ENCODE measurements around the gene NEUROD1. TPM values are rescaled to one million over a fixed set of nuclear protein-coding genes. Genes with fewer than 3 reads are reported as not detected.
"Not testable (repeated sequence)": the region's sequence is repeated elsewhere in the genome, so short reads cannot be mapped to it uniquely, and the experiment has no call there.

Gene NEUROD1
- total and polyA plus RNA-seq, 9 donors: not detected

- Histone ChIP-seq H3K36me3 (no peaks in the 10 kb centered on the region), H3K27me3 (no peaks in the 10 kb centered on the region), H3K9me3 (no peaks in the 10 kb centered on the region), H3K4me1 (ENCODE audit: insufficient read depth) (no peaks in the 10 kb centered on the region), H3K4me3 (no peak overlapping the region), H3K27ac (no peak overlapping the region)
- 0% methylated on average over 2 of the region's 2 CpGs for WGBS, 3 donors
- TF ChIP-seq POLR2A (IDR thresholded peaks at IDR 0.05) (no peak), CTCF (IDR thresholded peaks at IDR 0.05) (no peak), EP300 (IDR thresholded peaks at IDR 0.05) (no peak)
- DNase-seq: peak; percentile 17 to 39 (median 28)
- intact Hi-C loops (cut with DNase I): no loop called here
These were observed 34.8 kb upstream of the NEUROD1 start for GRCh38 chr2:181715033-181715630.

GRCh38 chr2:181711051-181711450 is 30.7 kb upstream of the NEUROD1 start:
- DNase-seq; H3K4me3 ChIP-seq; intact Hi-C loops (cut with DNase I); H3K9me3 ChIP-seq; H3K36me3 ChIP-seq; H3K27ac ChIP-seq; H3K27me3 ChIP-seq; H3K4me1 ChIP-seq (ENCODE audit: insufficient read depth): not testable (repeated sequence)

GRCh38 chr2:181702519-181702918 is 22.2 kb upstream of the NEUROD1 start:
- intact Hi-C loops (cut with DNase I); H3K27ac ChIP-seq; H3K9me3 ChIP-seq; H3K36me3 ChIP-seq; H3K4me3 ChIP-seq; H3K27me3 ChIP-seq; DNase-seq; H3K4me1 ChIP-seq (ENCODE audit: insufficient read depth): not testable (repeated sequence)
- WGBS, 3 donors: 87 to 89% (median 87%) methylated on average over 3 of the region's 3 CpGs

DNA sequence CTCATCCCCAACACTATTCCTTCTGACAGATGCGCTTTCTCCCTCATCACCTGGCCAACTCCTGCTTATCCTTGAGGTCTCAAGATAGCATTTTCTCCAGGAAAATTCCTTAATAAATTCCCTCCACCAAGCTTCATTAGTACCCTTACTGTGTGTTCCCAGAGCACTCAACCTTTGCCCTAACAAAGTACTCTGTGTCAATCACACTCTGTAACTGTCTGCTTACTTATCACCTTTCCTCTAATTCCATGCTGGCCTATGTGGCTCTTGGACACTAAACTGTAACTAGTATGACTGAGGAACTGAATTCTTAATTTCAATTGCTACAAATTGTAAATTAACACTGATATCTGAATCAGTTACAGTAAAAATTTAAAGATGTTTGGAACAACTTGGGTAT is 17.9 kb upstream of the NEUROD1 start:
- no peak for TF ChIP-seq POLR2A (IDR thresholded peaks at IDR 0.05)
- no peak for TF ChIP-seq EP300 (IDR thresholded peaks at IDR 0.05)
- TF ChIP-seq CTCF (IDR thresholded peaks at IDR 0.05): no peak
- no peak overlapping the region for H3K27ac ChIP-seq

DNA sequence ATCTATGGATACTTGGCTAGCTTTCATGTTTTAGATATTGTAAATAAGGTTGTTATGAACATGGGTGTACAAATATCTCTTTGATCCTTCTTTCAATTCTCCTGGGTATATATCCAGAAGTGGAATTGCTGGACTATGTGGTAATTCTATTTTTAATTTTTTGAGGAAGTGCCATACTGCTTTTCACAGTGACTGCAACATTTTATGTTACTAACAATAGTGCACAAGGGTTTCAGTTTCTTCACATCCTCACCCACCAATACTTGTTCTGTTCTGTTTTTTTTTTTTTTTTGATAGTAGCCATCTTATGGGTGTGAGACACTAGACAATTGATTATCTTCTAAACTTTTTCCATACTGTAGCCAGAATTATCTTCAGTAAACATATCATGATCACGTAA is 17.3 kb upstream of the NEUROD1 start:
- Histone ChIP-seq H3K4me3 (no peak overlapping the region), H3K27ac (no peak overlapping the region), H3K27me3 (no peaks in the 10 kb centered on the region), H3K4me1 (ENCODE audit: insufficient read depth) (no peaks in the 10 kb centered on the region), H3K9me3 (no peaks in the 10 kb centered on the region), H3K36me3 (no peaks in the 10 kb centered on the region)
- WGBS, 3 donors: 76 to 97% (median 80%) methylated on average over 1 of the region's 1 CpG
- DNase-seq: no peak
- no peak for TF ChIP-seq CTCF (IDR thresholded peaks at IDR 0.05)
- intact Hi-C loops (cut with DNase I): no loop called here

More for the DNA sequence above, 17.9 kb upstream of the NEUROD1 start:
- WGBS, 3 donors: 90 to 93% (median 92%) methylated on average over 1 of the region's 1 CpG
- no peak for DNase-seq
- Histone ChIP-seq H3K36me3 (no peaks in the 10 kb centered on the region), H3K9me3 (no peaks in the 10 kb centered on the region), H3K27me3 (no peaks in the 10 kb centered on the region), H3K4me3 (no peak overlapping the region), H3K4me1 (ENCODE audit: insufficient read depth) (no peaks in the 10 kb centered on the region)
- intact Hi-C loops (cut with DNase I): no loop called here

GRCh38 chr2:181697126-181697525 is 16.8 kb upstream of the NEUROD1 start:
- DNase-seq: no peak
- 89 to 91% (median 90%) methylated on average over 6 of the region's 6 CpGs for WGBS, 3 donors
- intact Hi-C loops (cut with DNase I): no loop called here

More at GRCh38 chr2:181697126-181697525, 16.8 kb upstream of the NEUROD1 start:
- no peak for TF ChIP-seq CTCF (IDR thresholded peaks at IDR 0.05)
- no peak for TF ChIP-seq POLR2A (IDR thresholded peaks at IDR 0.05)
- TF ChIP-seq EP300 (IDR thresholded peaks at IDR 0.05): no peak
- H3K27me3 ChIP-seq: no peaks in the 10 kb centered on the region
- H3K9me3 ChIP-seq: no peaks in the 10 kb centered on the region
- no peaks in the 10 kb centered on the region for H3K36me3 ChIP-seq
- H3K4me1 ChIP-seq (ENCODE audit: insufficient read depth): no peaks in the 10 kb centered on the region
- no peak overlapping the region for H3K27ac ChIP-seq
- no peak overlapping the region for H3K4me3 ChIP-seq
